H9 (cell line): ENCODE data around the gene CD19. TPM values are rescaled to one million over a fixed set of nuclear protein-coding genes. Genes with fewer than 3 reads are reported as not detected.
A peak's percentile ranks its signal among the peaks of the same experiment; 100 is the strongest.
"Not testable (repeated sequence)": the region's sequence is repeated elsewhere in the genome, so short reads cannot be mapped to it uniquely, and the experiment has no call there.

Source experiments
- DNase-seq: peaks from one replicate; pipeline ENCODE4 v3.0.0-alpha.2; 2017
- H2AFZ ChIP-seq: one replicate; pipeline ENCODE4 v1.6.1; 2013; ENCODE audit warnings: mild to moderate bottlenecking, low read length, control low read depth, moderate library complexity
- H2AK5ac ChIP-seq: 2 replicates; pipeline ENCODE4 v1.6.1; 2013; ENCODE audit warnings: low read length, control low read depth, mixed read lengths; ENCODE audit not compliant: insufficient read length
- H2BK120ac ChIP-seq: one replicate; pipeline ENCODE4 v1.6.1; 2013; ENCODE audit warnings: low read depth, mild to moderate bottlenecking, low read length, control low read depth, inconsistent platforms; ENCODE audit not compliant: poor library complexity, severe bottlenecking
- H2BK12ac ChIP-seq: 2 replicates; pipeline ENCODE4 v1.6.1; 2013; ENCODE audit warnings: low read length, control low read depth, mixed read lengths, low read depth; ENCODE audit not compliant: insufficient read length
- H2BK15ac ChIP-seq: 2 replicates; pipeline ENCODE4 v1.6.1; 2013; ENCODE audit warnings: low read depth, low read length, control low read depth
- H2BK20ac ChIP-seq: one replicate; pipeline ENCODE4 v1.6.1; 2013; ENCODE audit warnings: low read depth, mild to moderate bottlenecking, low read length, control low read depth, inconsistent platforms; ENCODE audit not compliant: poor library complexity, severe bottlenecking
- H2BK5ac ChIP-seq: 2 replicates; pipeline ENCODE4 v1.6.1; 2013; ENCODE audit warnings: low read length, control low read depth, mixed read lengths; ENCODE audit not compliant: insufficient read length
- H3K14ac ChIP-seq: 2 replicates; pipeline ENCODE4 v1.6.1; 2013; ENCODE audit warnings: low read length, control low read depth; ENCODE audit not compliant: insufficient read depth
- H3K18ac ChIP-seq: 2 replicates; pipeline ENCODE4 v1.6.1; 2013; ENCODE audit warnings: low read depth, mild to moderate bottlenecking, mixed read lengths, low read length, control low read depth; ENCODE audit not compliant: insufficient read length
- H3K23ac ChIP-seq: 2 replicates; pipeline ENCODE4 v1.6.1; 2013; ENCODE audit warnings: low read length, control low read depth, mixed read lengths, low read depth; ENCODE audit not compliant: insufficient read length
- H3K23me2 ChIP-seq: 2 replicates; pipeline ENCODE4 v1.6.1; 2013; ENCODE audit warnings: low read depth, mild to moderate bottlenecking, mixed read lengths, low read length, control low read depth; ENCODE audit not compliant: insufficient read length, poor library complexity, severe bottlenecking
- H3K27ac ChIP-seq: 2 replicates; pipeline ENCODE4 v1.5.1; 2013; ENCODE audit warnings: low read length, control low read depth, mixed read lengths, low read depth; ENCODE audit not compliant: insufficient read length
- H3K27me3 ChIP-seq: 2 replicates; pipeline ENCODE4 v1.6.1; 2013; ENCODE audit warnings: low read length, control low read depth, inconsistent platforms; ENCODE audit not compliant: insufficient read depth
- H3K4ac ChIP-seq: 2 replicates; pipeline ENCODE4 v1.6.1; 2013; ENCODE audit warnings: low read depth, mild to moderate bottlenecking, control low read depth, inconsistent platforms, low read length, moderate library complexity
- H3K4me1 ChIP-seq: 2 replicates; pipeline ENCODE4 v1.6.1; 2013; ENCODE audit warnings: low read length, control low read depth, inconsistent platforms; ENCODE audit not compliant: insufficient read depth
- H3K4me2 ChIP-seq: 2 replicates; pipeline ENCODE4 v1.6.1; 2013; ENCODE audit warnings: low read length, control low read depth, mixed read lengths; ENCODE audit not compliant: insufficient read length, insufficient read depth
- H3K56ac ChIP-seq: 2 replicates; pipeline ENCODE4 v1.6.1; 2013; ENCODE audit warnings: low read depth, mild to moderate bottlenecking, mixed read lengths, low read length, control low read depth; ENCODE audit not compliant: insufficient read length
- H3K79me1 ChIP-seq: 2 replicates; pipeline ENCODE4 v1.6.1; 2013; ENCODE audit warnings: low read depth, mild to moderate bottlenecking, moderate library complexity, low read length, control low read depth, inconsistent platforms; ENCODE audit not compliant: insufficient read depth, poor library complexity, severe bottlenecking
- H3K79me2 ChIP-seq: 2 replicates; pipeline ENCODE4 v1.6.1; 2013; ENCODE audit warnings: low read length, control low read depth, inconsistent platforms; ENCODE audit not compliant: insufficient read depth
- H3K9ac ChIP-seq: 2 replicates; pipeline ENCODE4 v1.6.1; 2013; ENCODE audit warnings: low read length, control low read depth, mixed read lengths; ENCODE audit not compliant: insufficient read length; ENCODE audit errors: extremely low read depth
- H3K9me3 ChIP-seq: one replicate; pipeline ENCODE4 v1.6.1; 2013; ENCODE audit warnings: low read depth, low read length, inconsistent platforms; ENCODE audit not compliant: control insufficient read depth
- H3T11ph ChIP-seq: one replicate; pipeline ENCODE4 v1.6.1; 2013; ENCODE audit warnings: mild to moderate bottlenecking, low read length, control low read depth, inconsistent platforms
- H4K20me1 ChIP-seq: one replicate; pipeline ENCODE4 v1.6.1; 2013; ENCODE audit not compliant: control insufficient read depth, insufficient read length, insufficient read depth
- H4K5ac ChIP-seq: 2 replicates; pipeline ENCODE4 v1.6.1; 2013; ENCODE audit warnings: low read depth, mild to moderate bottlenecking, mixed read lengths, low read length, control low read depth; ENCODE audit not compliant: insufficient read length
- H4K8ac ChIP-seq: replicated peaks from 2 replicates; pipeline ENCODE4 v1.6.1; 2013; ENCODE audit warnings: low read length, control low read depth, mixed read lengths, low read depth; ENCODE audit not compliant: insufficient read length
- H4K91ac ChIP-seq: 2 replicates; pipeline ENCODE4 v1.6.1; 2013; ENCODE audit warnings: low read depth, mild to moderate bottlenecking, moderate library complexity, mixed read lengths, low read length, control low read depth; ENCODE audit not compliant: insufficient read length
- H3K27ac Mint-ChIP-seq, 3 experiments: 2 replicates in 2 of 3; 3 replicates in 1 of 3; pipeline ENCODE4 v1.8.0; 2020 to 2021; ENCODE audit warnings: mixed read lengths in 3 of 3, mild to moderate bottlenecking in 1 of 3, moderate library complexity in 1 of 3
- H3K27me3 Mint-ChIP-seq: 2 replicates; pipeline ENCODE4 v1.8.0; 2021; ENCODE audit warnings: low read depth, mild to moderate bottlenecking, moderate library complexity, mixed read lengths
- H3K36me3 Mint-ChIP-seq, 3 experiments: 2 replicates in 2 of 3; 3 replicates in 1 of 3; pipeline ENCODE4 v1.8.0; 2020 to 2021; ENCODE audit warnings: low read depth in 3 of 3, mixed read lengths in 3 of 3; ENCODE audit not compliant: insufficient read depth in 1 of 3
- H3K4me1 Mint-ChIP-seq, 2 experiments: 2 replicates each; pipeline ENCODE4 v1.8.0; 2020; ENCODE audit warnings: mixed read lengths in 2 of 2
- H3K4me3 Mint-ChIP-seq, 2 experiments: 2 replicates in 1 of 2; 3 replicates in 1 of 2; pipeline ENCODE4 v1.8.0; 2020 to 2021; ENCODE audit warnings: mild to moderate bottlenecking in 2 of 2, mixed read lengths in 2 of 2, moderate library complexity in 1 of 2
- H3K9me3 Mint-ChIP-seq, 2 experiments: 2 replicates in 1 of 2; 3 replicates in 1 of 2; pipeline ENCODE4 v1.8.0; 2020; ENCODE audit warnings: mild to moderate bottlenecking in 2 of 2, mixed read lengths in 2 of 2, moderate library complexity in 1 of 2
- WGBS: extraction: QIAGEN DNeasy Blood & Tissue Kit; methylation state at CpG from one replicate; pipeline ENCODE4 v1.1.7; 2013; ENCODE audit warnings: missing lambda C conversion rate, low lambda C conversion rate, mixed read lengths; ENCODE audit not compliant: insufficient read length; ENCODE audit errors: extremely low coverage; 5-methylcytosine and 5-hydroxymethylcytosine counted together
- total RNA-seq: library from RNA; stranded (reverse); gene quantifications from 2 replicates; pipeline ENCODE4 v1.2.1, GENCODE V29; 2021
- TF ChIP-seq, protein P1 (sequence below): fragments of 200-600 bp; sonication (generic); conservative IDR thresholded peaks from 3 replicates; pipeline ENCODE4 v1.8.0; 2021; ENCODE audit warnings: antibody characterized with exemption, mild to moderate bottlenecking

CD19 gene
- total RNA-seq, 1 experiment from 2014 or later = 0.50 TPM

DNA sequence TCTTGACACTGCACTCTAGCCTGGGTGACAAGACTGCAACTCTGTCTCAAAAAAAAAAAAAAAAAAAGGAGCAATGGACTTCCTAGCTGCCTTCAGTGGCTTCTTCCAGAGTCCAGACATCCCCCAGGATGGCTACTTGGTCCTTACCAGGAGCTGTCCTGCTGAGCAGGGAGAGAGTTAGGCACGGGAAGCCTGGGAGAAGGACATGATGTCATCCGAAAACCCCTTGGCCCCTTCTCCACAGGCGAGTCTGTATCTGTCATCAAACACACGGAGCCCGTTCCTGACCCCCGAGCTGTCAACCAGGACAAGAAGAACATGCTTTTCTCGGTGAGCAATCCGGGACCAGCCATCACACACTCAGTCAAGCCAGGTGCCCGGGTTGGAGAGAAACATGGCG lies 44.8 kb upstream of the CD19 start:
- no peaks in the 10 kb centered on the region for H3K79me2 ChIP-seq
- H2BK20ac ChIP-seq = no peak overlapping the region
- H3T11ph ChIP-seq = no peak overlapping the region
- H3K9ac ChIP-seq = no peak overlapping the region
- H2BK15ac ChIP-seq = no peak overlapping the region
- H3K23me2 ChIP-seq = no peaks in the 10 kb centered on the region
- no peaks in the 10 kb centered on the region for H4K20me1 ChIP-seq
- TF ChIP-seq, protein P1, sequence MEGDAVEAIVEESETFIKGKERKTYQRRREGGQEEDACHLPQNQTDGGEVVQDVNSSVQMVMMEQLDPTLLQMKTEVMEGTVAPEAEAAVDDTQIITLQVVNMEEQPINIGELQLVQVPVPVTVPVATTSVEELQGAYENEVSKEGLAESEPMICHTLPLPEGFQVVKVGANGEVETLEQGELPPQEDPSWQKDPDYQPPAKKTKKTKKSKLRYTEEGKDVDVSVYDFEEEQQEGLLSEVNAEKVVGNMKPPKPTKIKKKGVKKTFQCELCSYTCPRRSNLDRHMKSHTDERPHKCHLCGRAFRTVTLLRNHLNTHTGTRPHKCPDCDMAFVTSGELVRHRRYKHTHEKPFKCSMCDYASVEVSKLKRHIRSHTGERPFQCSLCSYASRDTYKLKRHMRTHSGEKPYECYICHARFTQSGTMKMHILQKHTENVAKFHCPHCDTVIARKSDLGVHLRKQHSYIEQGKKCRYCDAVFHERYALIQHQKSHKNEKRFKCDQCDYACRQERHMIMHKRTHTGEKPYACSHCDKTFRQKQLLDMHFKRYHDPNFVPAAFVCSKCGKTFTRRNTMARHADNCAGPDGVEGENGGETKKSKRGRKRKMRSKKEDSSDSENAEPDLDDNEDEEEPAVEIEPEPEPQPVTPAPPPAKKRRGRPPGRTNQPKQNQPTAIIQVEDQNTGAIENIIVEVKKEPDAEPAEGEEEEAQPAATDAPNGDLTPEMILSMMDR = no peak
- H3K4ac ChIP-seq = no peak overlapping the region
- peak overlapping the region in 1 of 3 experiments; percentile 51; a peak in 1 of 7 replicates for H3K27ac Mint-ChIP-seq
- no peak overlapping the region for H4K8ac ChIP-seq
- DNase-seq = no peak
- H3K9me3 ChIP-seq = no peaks in the 10 kb centered on the region
- no peak overlapping the region for H2AK5ac ChIP-seq
- no peak overlapping the region for H2BK120ac ChIP-seq
- no peak overlapping the region for H3K27ac ChIP-seq
- H3K56ac ChIP-seq = no peak overlapping the region
- H4K91ac ChIP-seq = no peak overlapping the region
- H3K27me3 ChIP-seq = no peaks in the 10 kb centered on the region
- H3K4me1 ChIP-seq = peaks cover 5% of the 10 kb centered on the region; the same call in 1 of the 2 replicates
- WGBS = no CpG with 5 or more reads among the region's 10 CpGs
- no peak overlapping the region for H4K5ac ChIP-seq
- no peak overlapping the region for H3K4me2 ChIP-seq
- no peak overlapping the region for H2BK5ac ChIP-seq
- no peak overlapping the region for H2AFZ ChIP-seq
- H2BK12ac ChIP-seq = no peak overlapping the region
- H3K27me3 Mint-ChIP-seq = peaks cover 2% of the 10 kb centered on the region
- peaks cover 0 to 8% (median 0%) of the 10 kb centered on the region in 3 experiments; a peak in 2 of 7 replicates for H3K36me3 Mint-ChIP-seq
- H3K79me1 ChIP-seq = no peaks in the 10 kb centered on the region
- H3K9me3 Mint-ChIP-seq = no peaks in the 10 kb centered on the region
- no peak overlapping the region for H3K18ac ChIP-seq
- no peak overlapping the region; the same call in 1 of the 2 replicates for H3K14ac ChIP-seq
- no peak overlapping the region for H3K4me3 Mint-ChIP-seq
- H3K23ac ChIP-seq = no peak overlapping the region
- peaks cover 8 to 18% of the 10 kb centered on the region in 2 experiments for H3K4me1 Mint-ChIP-seq

DNA sequence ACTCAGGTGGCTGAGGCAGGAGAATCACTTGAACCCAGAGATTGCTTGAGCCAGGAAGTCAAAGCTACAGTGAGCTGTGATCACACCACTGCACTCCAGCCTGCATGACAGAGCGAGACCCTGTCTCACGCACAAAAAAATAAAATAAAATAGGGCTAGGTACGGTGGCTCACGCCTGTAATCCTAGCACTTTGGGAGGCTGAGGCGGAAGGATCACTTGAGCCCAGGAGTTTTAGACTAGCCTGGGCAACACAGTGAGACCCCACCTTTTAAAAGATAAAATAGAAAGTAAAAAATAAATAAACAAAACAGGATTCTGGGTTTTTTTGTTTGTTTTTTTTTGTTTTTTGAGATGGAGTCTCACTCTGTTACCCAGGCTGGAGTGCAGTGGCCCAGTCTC lies 41.4 kb upstream of the CD19 start:
- not testable (repeated sequence) for H2AFZ ChIP-seq, H3K79me2 ChIP-seq, H4K91ac ChIP-seq, H3K27me3 Mint-ChIP-seq, H3K4me3 Mint-ChIP-seq, H2BK120ac ChIP-seq, H3K36me3 Mint-ChIP-seq, H3K9me3 Mint-ChIP-seq, DNase-seq, H2BK12ac ChIP-seq, H2BK5ac ChIP-seq, H2BK15ac ChIP-seq, H3K14ac ChIP-seq, H3K56ac ChIP-seq, H3T11ph ChIP-seq, H4K8ac ChIP-seq, H2AK5ac ChIP-seq, H4K20me1 ChIP-seq, H3K27ac ChIP-seq, H3K4me2 ChIP-seq, H3K9me3 ChIP-seq, H3K4ac ChIP-seq, H2BK20ac ChIP-seq, H3K27me3 ChIP-seq, H3K4me1 ChIP-seq, H3K4me1 Mint-ChIP-seq, H3K27ac Mint-ChIP-seq, H3K18ac ChIP-seq, H3K9ac ChIP-seq, H3K79me1 ChIP-seq, H3K23ac ChIP-seq, H3K23me2 ChIP-seq, H4K5ac ChIP-seq
- no CpG with 5 or more reads among the region's 5 CpGs for WGBS
